ENCODE results near the gene AIG1. TPM values are rescaled to one million over a fixed set of nuclear protein-coding genes. Genes with fewer than 3 reads are reported as not detected.

AIG1 gene
- total RNA-seq, 1 experiment from 2014 or later, result 51.1 TPM

DNA sequence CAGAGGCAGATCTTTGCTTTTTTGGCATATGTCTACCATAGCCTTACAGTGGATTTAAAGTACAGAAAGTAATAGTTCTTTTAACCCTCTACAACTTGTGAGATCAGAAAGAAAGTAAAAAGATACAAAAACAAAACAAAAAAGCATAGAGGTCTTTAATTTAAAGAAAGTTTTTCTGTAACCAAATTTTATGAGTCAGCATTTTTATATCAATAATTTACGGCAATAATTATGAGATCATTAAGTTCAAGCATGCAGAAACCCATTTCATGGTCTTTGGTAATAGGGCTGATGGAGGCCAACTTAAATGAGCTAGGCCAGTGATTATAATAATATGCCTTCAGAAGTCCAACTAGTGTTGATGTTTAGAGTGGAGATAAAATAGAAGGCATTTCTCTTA, 145.9 kb downstream of the AIG1 start:
- H3K9ac ChIP-seq (ENCODE audit: low read length), result no peak overlapping the region
- no peaks in the 10 kb centered on the region for H3K4me1 ChIP-seq (ENCODE audit: control insufficient read depth in 1 of 2, insufficient read depth in 2 of 2, low read length in 2 of 2)
- no peak for ATAC-seq
- H3K9me2 ChIP-seq (ENCODE audit: insufficient read depth), result no peaks in the 10 kb centered on the region
- H4K20me1 ChIP-seq (ENCODE audit: insufficient read depth), result no peaks in the 10 kb centered on the region
- no peak for DNase-seq (ENCODE audit: low read depth, low spot score)
- no peaks in the 10 kb centered on the region for H3K79me2 ChIP-seq (ENCODE audit: insufficient read depth, low read length)
- H3K27ac ChIP-seq (ENCODE audit: low read depth, low read length), result no peak overlapping the region
- intact Hi-C loops (cut with micrococcal nuclease), result no loop called here
- no peak overlapping the region for H3K4me2 ChIP-seq (ENCODE audit: low read length)
- POLR2A ChIA-PET, result no interaction called here
- no peak overlapping the region for H2AFZ ChIP-seq (ENCODE audit: low read depth, low read length, poor library complexity, severe bottlenecking)
- H3K9me3 ChIP-seq (ENCODE audit: control insufficient read depth in 1 of 2, insufficient read depth in 1 of 2, low read depth in 1 of 2, low read length in 2 of 2), result no peaks in the 10 kb centered on the region
- no TSS peak for BruUV-seq (replicated peaks)
- no peak for TF ChIP-seq SRF (IDR thresholded peaks at IDR 0.05; ENCODE audit: low read depth)
- TF ChIP-seq POLR2A (IDR thresholded peaks at IDR 0.05; ENCODE audit: borderline replicate concordance, extremely low read depth, insufficient read depth, insufficient read length), result no peak
- TF ChIP-seq, protein P1, sequence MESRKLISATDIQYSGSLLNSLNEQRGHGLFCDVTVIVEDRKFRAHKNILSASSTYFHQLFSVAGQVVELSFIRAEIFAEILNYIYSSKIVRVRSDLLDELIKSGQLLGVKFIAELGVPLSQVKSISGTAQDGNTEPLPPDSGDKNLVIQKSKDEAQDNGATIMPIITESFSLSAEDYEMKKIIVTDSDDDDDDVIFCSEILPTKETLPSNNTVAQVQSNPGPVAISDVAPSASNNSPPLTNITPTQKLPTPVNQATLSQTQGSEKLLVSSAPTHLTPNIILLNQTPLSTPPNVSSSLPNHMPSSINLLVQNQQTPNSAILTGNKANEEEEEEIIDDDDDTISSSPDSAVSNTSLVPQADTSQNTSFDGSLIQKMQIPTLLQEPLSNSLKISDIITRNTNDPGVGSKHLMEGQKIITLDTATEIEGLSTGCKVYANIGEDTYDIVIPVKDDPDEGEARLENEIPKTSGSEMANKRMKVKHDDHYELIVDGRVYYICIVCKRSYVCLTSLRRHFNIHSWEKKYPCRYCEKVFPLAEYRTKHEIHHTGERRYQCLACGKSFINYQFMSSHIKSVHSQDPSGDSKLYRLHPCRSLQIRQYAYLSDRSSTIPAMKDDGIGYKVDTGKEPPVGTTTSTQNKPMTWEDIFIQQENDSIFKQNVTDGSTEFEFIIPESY (IDR thresholded peaks at IDR 0.05; ENCODE audit: extremely low read depth, insufficient replicate concordance, low read length), result no peak
- TF ChIP-seq ZFX (IDR thresholded peaks at IDR 0.05), result no peak
- TF ChIP-seq, protein P2, sequence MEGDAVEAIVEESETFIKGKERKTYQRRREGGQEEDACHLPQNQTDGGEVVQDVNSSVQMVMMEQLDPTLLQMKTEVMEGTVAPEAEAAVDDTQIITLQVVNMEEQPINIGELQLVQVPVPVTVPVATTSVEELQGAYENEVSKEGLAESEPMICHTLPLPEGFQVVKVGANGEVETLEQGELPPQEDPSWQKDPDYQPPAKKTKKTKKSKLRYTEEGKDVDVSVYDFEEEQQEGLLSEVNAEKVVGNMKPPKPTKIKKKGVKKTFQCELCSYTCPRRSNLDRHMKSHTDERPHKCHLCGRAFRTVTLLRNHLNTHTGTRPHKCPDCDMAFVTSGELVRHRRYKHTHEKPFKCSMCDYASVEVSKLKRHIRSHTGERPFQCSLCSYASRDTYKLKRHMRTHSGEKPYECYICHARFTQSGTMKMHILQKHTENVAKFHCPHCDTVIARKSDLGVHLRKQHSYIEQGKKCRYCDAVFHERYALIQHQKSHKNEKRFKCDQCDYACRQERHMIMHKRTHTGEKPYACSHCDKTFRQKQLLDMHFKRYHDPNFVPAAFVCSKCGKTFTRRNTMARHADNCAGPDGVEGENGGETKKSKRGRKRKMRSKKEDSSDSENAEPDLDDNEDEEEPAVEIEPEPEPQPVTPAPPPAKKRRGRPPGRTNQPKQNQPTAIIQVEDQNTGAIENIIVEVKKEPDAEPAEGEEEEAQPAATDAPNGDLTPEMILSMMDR (IDR thresholded peaks at IDR 0.05 in 2 of 3, conservative IDR thresholded peaks at IDR 0.05 in 1 of 3; ENCODE audit: borderline replicate concordance in 1 of 3, insufficient read depth in 1 of 3, low read depth in 2 of 3, low read length in 2 of 3), result no peak
- TF ChIP-seq CBX3 (IDR thresholded peaks at IDR 0.05; ENCODE audit: low read depth), result no peak
- no peak for TF ChIP-seq EZH2 (IDR thresholded peaks at IDR 0.05)
- no peak for TF ChIP-seq TCF7L2 (IDR thresholded peaks at IDR 0.05; ENCODE audit: borderline replicate concordance, extremely low read depth, insufficient read depth, insufficient read length)
- TF ChIP-seq EZH2phosphoT487 (IDR thresholded peaks at IDR 0.05; ENCODE audit: borderline replicate concordance), result no peak
- no peak for TF ChIP-seq RAD21 (IDR thresholded peaks at IDR 0.05; ENCODE audit: low read depth)
- no peak for TF ChIP-seq CEBPB (IDR thresholded peaks at IDR 0.05; ENCODE audit: low read depth)
- TF ChIP-seq POLR2AphosphoS5 (IDR thresholded peaks at IDR 0.05; ENCODE audit: low read depth, low read length), result no peak
- no peak for TF ChIP-seq EGR1 (IDR thresholded peaks at IDR 0.05; ENCODE audit: low read depth)
- no peak for TF ChIP-seq JUND (IDR thresholded peaks at IDR 0.05)
- no peak for TF ChIP-seq FOSL1 (IDR thresholded peaks at IDR 0.05; ENCODE audit: low read depth)
- TF ChIP-seq, protein P3, sequence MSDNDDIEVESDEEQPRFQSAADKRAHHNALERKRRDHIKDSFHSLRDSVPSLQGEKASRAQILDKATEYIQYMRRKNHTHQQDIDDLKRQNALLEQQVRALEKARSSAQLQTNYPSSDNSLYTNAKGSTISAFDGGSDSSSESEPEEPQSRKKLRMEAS (IDR thresholded peaks at IDR 0.05), result no peak
- H3K27me3 ChIP-seq (ENCODE audit: insufficient read depth, low read length), result no peaks in the 10 kb centered on the region
- CTCF ChIA-PET, result no interaction called here
- no peaks in the 10 kb centered on the region for H3K36me3 ChIP-seq (ENCODE audit: control insufficient read depth in 1 of 2, insufficient read depth in 2 of 2, low read length in 2 of 2)
- no peak overlapping the region for H3K4me3 ChIP-seq (replicated peaks in 1 of 2; ENCODE audit: low read depth in 1 of 2, low read length in 2 of 2)
- RAD21 ChIA-PET (ENCODE audit: low non-redundant PET in 1 of 2, low total read pairs in 2 of 2, uncharacterized antibody in 2 of 2, unreplicated experiment in 2 of 2), result no interaction called here
